ENCODE results near the gene PPARA. TPM values are rescaled to one million over a fixed set of nuclear protein-coding genes. Genes with fewer than 3 reads are reported as not detected.

Gene PPARA
- total and polyA plus RNA-seq, 2 donors = 3.6 to 4.5 TPM

DNA sequence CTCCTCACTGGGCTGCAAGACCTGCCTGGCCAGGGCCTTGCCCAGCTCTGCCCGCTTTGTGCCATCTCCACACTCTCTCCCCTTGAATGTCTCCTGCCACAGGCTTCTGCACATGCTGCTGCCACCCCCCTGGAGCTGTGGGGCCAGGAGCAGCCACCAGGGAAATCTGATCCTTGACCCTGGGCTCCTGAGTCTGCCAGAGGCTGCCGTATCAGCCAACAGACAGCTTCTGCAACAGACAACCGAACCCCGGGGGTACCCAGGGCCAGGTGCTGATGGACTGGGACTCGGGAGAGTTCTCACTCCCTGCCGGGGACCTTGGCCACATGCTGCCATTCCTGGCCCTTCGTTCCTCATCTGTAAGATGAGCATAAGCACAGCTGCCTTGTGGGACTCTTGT is 3.3 kb upstream of the PPARA start:
- 91% methylated on average over 7 of the region's 7 CpGs for WGBS
- Histone ChIP-seq H3K4me3 (ENCODE audit: low read length in 2 of 2) (no peak overlapping the region), H3K4me1 (ENCODE audit: control insufficient read depth in 2 of 2, insufficient read depth in 2 of 2, low read length in 2 of 2) (peaks cover 10 to 20% of the 10 kb centered on the region in 2 donors), H3K27ac (ENCODE audit: low read depth in 1 of 2, low read length in 1 of 2) (no peak overlapping the region), H3K9me3 (ENCODE audit: control insufficient read depth in 2 of 2, insufficient read depth in 1 of 2, low read length in 1 of 2) (no peaks in the 10 kb centered on the region), H3K27me3 (ENCODE audit: control insufficient read depth in 2 of 2, insufficient read depth in 1 of 2, low read length in 1 of 2) (peaks cover 5 to 70% of the 10 kb centered on the region in 2 donors), H3K36me3 (ENCODE audit: control insufficient read depth in 2 of 2, insufficient read depth in 2 of 2, low read length in 1 of 2) (no peaks in the 10 kb centered on the region)
- no peak for DNase-seq (ENCODE audit: low read depth in 6 of 9, low spot score in 9 of 9)

DNA sequence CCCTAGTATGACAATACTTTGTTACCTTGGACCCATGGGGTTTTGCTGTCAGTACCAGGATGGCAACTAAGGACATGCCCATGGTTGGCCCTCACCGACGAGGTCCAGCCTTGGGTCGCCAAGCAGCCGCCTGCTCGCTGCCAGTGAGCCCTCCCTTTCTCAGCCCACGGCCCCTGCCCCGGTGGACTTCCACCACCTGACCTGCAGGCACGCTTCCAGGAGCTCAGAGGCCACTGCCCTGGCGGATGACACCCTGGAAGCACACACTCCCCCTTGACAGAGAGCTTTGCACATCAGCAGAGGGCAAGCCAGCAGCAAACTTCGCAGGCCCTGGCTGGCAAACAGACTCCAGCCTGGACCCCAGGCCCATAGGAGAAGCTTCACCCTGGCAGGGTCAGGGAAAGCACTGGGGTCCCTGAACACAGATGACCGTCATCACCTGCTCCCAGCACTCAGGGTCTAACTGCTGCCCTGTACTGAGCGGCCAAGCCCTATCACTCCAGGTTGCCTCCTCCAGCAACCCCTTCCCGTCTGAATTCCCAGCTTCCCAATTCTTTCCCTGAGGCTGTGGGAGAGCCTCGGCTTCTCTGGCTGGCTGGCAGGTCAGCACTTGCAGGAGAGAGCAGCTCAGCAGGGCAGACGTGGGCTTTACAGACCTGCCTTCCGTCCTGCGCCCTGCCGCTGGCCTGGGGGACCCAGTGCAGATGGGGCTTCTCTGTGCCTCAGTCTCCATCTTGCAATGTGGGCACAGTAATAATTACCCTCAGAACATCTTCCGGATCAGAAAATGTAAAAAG is 2.7 kb upstream of the PPARA start:
- WGBS = 87% methylated on average over 19 of the region's 19 CpGs
- Histone ChIP-seq H3K27me3 (ENCODE audit: control insufficient read depth in 2 of 2, insufficient read depth in 1 of 2, low read length in 1 of 2) (peaks cover 5 to 67% of the 10 kb centered on the region in 2 donors), H3K9me3 (ENCODE audit: control insufficient read depth in 2 of 2, insufficient read depth in 1 of 2, low read length in 1 of 2) (no peaks in the 10 kb centered on the region), H3K27ac (ENCODE audit: low read depth in 1 of 2, low read length in 1 of 2) (no peak overlapping the region), H3K4me1 (ENCODE audit: control insufficient read depth in 2 of 2, insufficient read depth in 2 of 2, low read length in 2 of 2) (peaks cover 14 to 20% of the 10 kb centered on the region in 2 donors), H3K4me3 (ENCODE audit: low read length in 2 of 2) (no peak overlapping the region), H3K36me3 (ENCODE audit: control insufficient read depth in 2 of 2, insufficient read depth in 2 of 2, low read length in 1 of 2) (peaks cover 0 to under 1% of the 10 kb centered on the region in 2 donors)
- no peak for DNase-seq (ENCODE audit: low read depth in 6 of 9, low spot score in 9 of 9)

DNA sequence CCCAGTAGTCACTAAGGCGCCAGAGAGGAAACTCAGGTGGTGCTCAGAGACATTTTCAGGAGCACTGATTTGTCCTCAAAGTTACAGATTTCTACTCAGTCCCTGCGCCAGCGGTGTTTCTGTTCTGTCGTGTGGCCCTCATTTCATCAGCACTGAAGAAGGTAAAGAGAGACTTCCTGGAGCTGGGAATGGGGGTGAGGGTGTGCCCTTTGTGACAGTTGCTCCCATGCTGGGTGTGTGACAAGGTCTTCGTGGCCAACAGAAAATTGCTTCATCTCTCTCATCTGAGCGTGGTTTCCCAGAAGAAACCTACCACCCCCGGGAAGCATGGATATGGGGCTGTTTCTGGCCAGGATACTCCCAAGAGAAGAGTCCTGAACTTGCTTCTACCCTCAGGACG is 2.0 kb upstream of the PPARA start:
- WGBS = 90% methylated on average over 8 of the region's 8 CpGs
- Histone ChIP-seq H3K4me1 (ENCODE audit: control insufficient read depth in 2 of 2, insufficient read depth in 2 of 2, low read length in 2 of 2) (peaks cover 14 to 20% of the 10 kb centered on the region in 2 donors), H3K36me3 (ENCODE audit: control insufficient read depth in 2 of 2, insufficient read depth in 2 of 2, low read length in 1 of 2) (peaks cover 0 to 6% of the 10 kb centered on the region in 2 donors), H3K4me3 (ENCODE audit: low read length in 2 of 2) (no peak overlapping the region), H3K9me3 (ENCODE audit: control insufficient read depth in 2 of 2, insufficient read depth in 1 of 2, low read length in 1 of 2) (no peaks in the 10 kb centered on the region), H3K27ac (ENCODE audit: low read depth in 1 of 2, low read length in 1 of 2) (no peak overlapping the region), H3K27me3 (ENCODE audit: control insufficient read depth in 2 of 2, insufficient read depth in 1 of 2, low read length in 1 of 2) (peaks cover 5 to 60% of the 10 kb centered on the region in 2 donors)
- no peak for DNase-seq (ENCODE audit: low read depth in 6 of 9, low spot score in 9 of 9)

DNA sequence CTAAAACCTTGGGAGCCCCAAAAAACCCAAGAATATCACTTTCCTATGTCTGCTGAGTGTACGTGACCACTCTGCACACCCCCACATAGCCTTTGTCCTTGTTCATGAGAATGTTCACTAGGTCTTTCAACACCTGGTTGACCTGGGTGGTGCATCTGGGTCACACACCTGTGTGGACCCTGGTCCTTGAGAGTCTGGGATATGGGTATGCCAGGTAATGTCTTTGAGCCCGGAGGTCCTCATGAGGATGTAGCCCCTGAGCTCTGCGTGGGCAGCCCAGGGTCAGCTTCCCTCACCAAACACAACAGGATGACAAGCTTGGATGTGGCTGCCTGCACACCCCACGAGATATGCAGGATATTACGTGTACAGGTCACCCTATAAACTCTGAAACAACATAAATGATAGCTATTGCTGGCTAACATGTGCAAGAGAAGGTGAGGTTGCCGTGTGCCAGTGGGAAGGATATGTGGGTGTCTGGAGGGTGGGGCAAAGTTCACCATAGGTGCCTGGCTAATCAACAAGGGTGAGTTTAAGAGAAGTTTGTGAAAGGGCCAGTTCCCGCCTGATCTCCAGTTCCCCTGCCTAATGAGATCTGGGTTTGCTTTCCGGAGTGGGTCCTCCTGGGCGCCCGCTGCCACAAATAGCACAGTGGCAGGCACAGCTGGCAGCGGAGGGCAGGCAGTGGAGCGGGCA is 1.4 kb upstream of the PPARA start:
- 29% methylated on average over 12 of the region's 12 CpGs for WGBS
- peaks cover 0 to 6% of the 10 kb centered on the region in 2 donors for H3K36me3 ChIP-seq (ENCODE audit: control insufficient read depth in 2 of 2, insufficient read depth in 2 of 2, low read length in 1 of 2)
- no peak for DNase-seq (ENCODE audit: low read depth in 6 of 9, low spot score in 9 of 9)
- peaks cover 14 to 20% of the 10 kb centered on the region in 2 donors for H3K4me1 ChIP-seq (ENCODE audit: control insufficient read depth in 2 of 2, insufficient read depth in 2 of 2, low read length in 2 of 2)
- peaks cover 5 to 57% of the 10 kb centered on the region in 2 donors for H3K27me3 ChIP-seq (ENCODE audit: control insufficient read depth in 2 of 2, insufficient read depth in 1 of 2, low read length in 1 of 2)
- H3K4me3 ChIP-seq (ENCODE audit: low read length in 2 of 2) = peak overlapping the region in 1 of 2 donors; percentile 87
- peak overlapping the region in 1 of 2 donors; percentile 68 for H3K27ac ChIP-seq (ENCODE audit: low read depth in 1 of 2, low read length in 1 of 2)
- H3K9me3 ChIP-seq (ENCODE audit: control insufficient read depth in 2 of 2, insufficient read depth in 1 of 2, low read length in 1 of 2) = no peaks in the 10 kb centered on the region

DNA sequence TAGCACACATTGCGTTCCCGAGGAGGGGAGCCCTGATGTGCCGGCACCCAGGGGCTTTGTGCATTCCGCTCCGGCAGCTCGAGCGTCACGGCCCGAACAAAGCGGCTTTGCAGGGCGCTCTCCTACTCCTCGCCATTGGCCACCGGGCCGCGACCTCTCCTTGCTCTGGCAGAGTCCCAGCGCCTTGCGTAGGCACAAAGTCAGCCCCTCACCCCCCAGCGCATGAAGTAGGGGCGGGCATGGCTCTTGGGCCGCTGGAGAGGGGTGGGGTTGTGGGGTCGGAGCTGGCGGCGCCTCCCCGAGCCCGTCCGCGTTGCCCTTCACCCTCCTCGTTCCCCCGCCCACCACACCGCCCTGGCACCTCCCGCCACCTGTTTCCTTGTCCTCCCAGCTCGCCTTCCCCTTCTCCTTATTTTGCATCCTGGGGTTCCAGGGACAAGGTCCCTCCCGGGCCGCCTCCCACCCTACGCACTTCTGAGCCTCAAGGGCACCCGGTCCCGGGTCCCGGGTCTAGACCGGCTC is 753 bp upstream of the PPARA start:
- no peaks in the 10 kb centered on the region for H3K9me3 ChIP-seq (ENCODE audit: control insufficient read depth in 2 of 2, insufficient read depth in 1 of 2, low read length in 1 of 2)

DNA sequence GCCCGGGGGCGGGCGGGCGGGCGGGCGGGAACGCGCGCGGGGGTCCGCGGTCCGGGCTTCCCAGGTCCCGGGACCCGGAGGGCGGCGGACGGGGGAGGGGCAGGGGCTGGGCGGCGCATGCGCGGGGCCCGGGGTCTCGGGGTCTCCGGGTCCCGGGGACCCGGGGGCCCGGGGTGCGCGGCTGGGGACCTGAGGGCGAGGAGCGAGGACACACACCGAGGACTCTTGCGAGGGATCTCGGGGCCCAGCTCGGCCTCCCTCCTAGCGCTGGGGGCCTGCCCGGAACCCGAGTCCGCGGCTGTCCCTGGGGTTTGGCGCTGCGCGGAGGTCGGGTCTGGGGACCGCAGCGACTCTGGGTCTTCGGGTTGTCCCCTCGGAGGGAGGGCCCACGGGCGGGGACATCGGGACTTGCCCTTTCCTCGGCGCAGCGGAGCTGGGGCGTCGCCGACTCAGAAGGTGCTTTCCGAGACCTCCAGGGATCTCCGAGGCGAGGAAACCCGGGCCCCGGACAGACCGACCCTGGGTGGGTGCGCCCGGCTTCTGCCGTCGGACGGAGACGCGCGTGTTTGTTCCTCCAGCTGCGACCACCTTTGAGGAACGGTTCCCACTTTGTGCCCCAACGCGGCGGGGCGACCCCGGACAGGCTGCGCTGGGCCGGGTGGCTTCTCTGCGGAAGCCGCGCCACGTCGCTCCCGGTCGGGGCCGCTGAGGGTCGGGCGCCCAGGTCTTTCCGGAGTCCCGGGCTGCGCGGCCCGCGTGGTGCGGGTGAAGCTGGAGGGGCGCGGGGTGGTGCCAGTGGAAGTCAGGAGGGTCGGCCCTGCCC is 540 bp downstream of the PPARA start:
- H3K4me3 ChIP-seq (ENCODE audit: low read length in 2 of 2) = peak overlapping the region; percentile 78 to 87
- peak overlapping the region in 1 of 2 donors; percentile 74 for H3K27ac ChIP-seq (ENCODE audit: low read depth in 1 of 2, low read length in 1 of 2)
- peaks cover 0 to 6% of the 10 kb centered on the region in 2 donors for H3K36me3 ChIP-seq (ENCODE audit: control insufficient read depth in 2 of 2, insufficient read depth in 2 of 2, low read length in 1 of 2)
- under 1% methylated on average over 100 of the region's 101 CpGs for WGBS
- H3K4me1 ChIP-seq (ENCODE audit: control insufficient read depth in 2 of 2, insufficient read depth in 2 of 2, low read length in 2 of 2) = peaks cover 14 to 20% of the 10 kb centered on the region in 2 donors
- H3K27me3 ChIP-seq (ENCODE audit: control insufficient read depth in 2 of 2, insufficient read depth in 1 of 2, low read length in 1 of 2) = peaks cover 5 to 51% of the 10 kb centered on the region in 2 donors
- peak in 5 of 9 donors; percentile 11 to 52 (median 25) for DNase-seq (ENCODE audit: low read depth in 6 of 9, low spot score in 9 of 9)
- no peaks in the 10 kb centered on the region for H3K9me3 ChIP-seq (ENCODE audit: control insufficient read depth in 2 of 2, insufficient read depth in 1 of 2, low read length in 1 of 2)

More for the DNA sequence above, 753 bp upstream of the PPARA start:
- WGBS = under 1% methylated on average over 39 of the region's 39 CpGs
- Histone ChIP-seq H3K27ac (ENCODE audit: low read depth in 1 of 2, low read length in 1 of 2) (peak overlapping the region in 1 of 2 donors; percentile 72), H3K4me3 (ENCODE audit: low read length in 2 of 2) (peak overlapping the region; percentile 38 to 87), H3K27me3 (ENCODE audit: control insufficient read depth in 2 of 2, insufficient read depth in 1 of 2, low read length in 1 of 2) (peaks cover 5 to 57% of the 10 kb centered on the region in 2 donors), H3K36me3 (ENCODE audit: control insufficient read depth in 2 of 2, insufficient read depth in 2 of 2, low read length in 1 of 2) (peaks cover 0 to 6% of the 10 kb centered on the region in 2 donors), H3K4me1 (ENCODE audit: control insufficient read depth in 2 of 2, insufficient read depth in 2 of 2, low read length in 2 of 2) (peaks cover 14 to 20% of the 10 kb centered on the region in 2 donors)
- DNase-seq (ENCODE audit: low read depth in 6 of 9, low spot score in 9 of 9) = peak in 3 of 9 donors; percentile 24 to 46 (median 29)

DNA sequence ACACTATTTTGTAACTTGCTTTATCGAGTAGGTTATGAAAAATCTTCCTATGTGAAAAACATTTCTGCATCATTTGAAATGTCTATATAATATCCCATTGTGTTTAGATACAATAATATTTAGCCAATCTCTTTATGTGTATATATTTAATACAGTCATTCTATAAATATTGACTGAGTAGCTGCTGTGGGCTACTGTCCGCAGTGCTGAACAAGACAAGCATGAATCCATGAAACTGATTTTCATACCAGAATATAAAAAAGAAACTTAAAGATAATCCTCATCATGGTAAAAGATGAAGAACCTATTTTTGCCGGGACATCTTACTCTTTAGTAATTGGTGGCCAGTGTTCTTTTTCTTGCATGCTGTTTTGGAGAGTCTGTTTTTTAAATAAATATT is 3.6 kb downstream of the PPARA start:
- Histone ChIP-seq H3K27ac (ENCODE audit: low read depth in 1 of 2, low read length in 1 of 2) (no peak overlapping the region), H3K9me3 (ENCODE audit: control insufficient read depth in 2 of 2, insufficient read depth in 1 of 2, low read length in 1 of 2) (no peaks in the 10 kb centered on the region), H3K36me3 (ENCODE audit: control insufficient read depth in 2 of 2, insufficient read depth in 2 of 2, low read length in 1 of 2) (peaks cover 0 to 10% of the 10 kb centered on the region in 2 donors), H3K27me3 (ENCODE audit: control insufficient read depth in 2 of 2, insufficient read depth in 1 of 2, low read length in 1 of 2) (peaks cover 5 to 24% of the 10 kb centered on the region in 2 donors), H3K4me1 (ENCODE audit: control insufficient read depth in 2 of 2, insufficient read depth in 2 of 2, low read length in 2 of 2) (peaks cover 14 to 25% of the 10 kb centered on the region in 2 donors), H3K4me3 (ENCODE audit: low read length in 2 of 2) (no peak overlapping the region)
- DNase-seq (ENCODE audit: low read depth in 6 of 9, low spot score in 9 of 9) = no peak
- WGBS = 97% methylated on average over 3 of the region's 3 CpGs

DNA sequence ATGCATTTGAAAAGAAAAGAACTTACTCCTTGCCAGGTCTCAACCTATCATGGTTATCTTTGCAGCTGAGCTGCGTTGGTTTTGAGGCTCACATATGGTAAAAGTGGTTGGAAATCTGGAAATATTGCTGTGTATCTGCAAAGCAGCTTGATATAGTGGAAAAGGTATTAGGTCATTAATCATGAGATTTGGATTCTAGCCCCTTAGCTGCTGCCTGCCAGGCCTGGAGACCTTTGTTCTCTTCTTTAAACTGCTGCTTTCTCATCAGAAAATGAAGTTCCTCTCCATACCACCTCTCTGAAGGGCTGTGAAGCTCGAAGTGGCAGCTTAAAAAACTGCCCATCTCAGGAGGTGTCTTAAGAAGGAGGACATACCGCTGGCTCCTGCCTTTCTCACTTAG is 5.7 kb downstream of the PPARA start:
- Histone ChIP-seq H3K9me3 (ENCODE audit: control insufficient read depth in 2 of 2, insufficient read depth in 1 of 2, low read length in 1 of 2) (no peaks in the 10 kb centered on the region), H3K4me1 (ENCODE audit: control insufficient read depth in 2 of 2, insufficient read depth in 2 of 2, low read length in 2 of 2) (peaks cover 10 to 14% of the 10 kb centered on the region in 2 donors), H3K27me3 (ENCODE audit: control insufficient read depth in 2 of 2, insufficient read depth in 1 of 2, low read length in 1 of 2) (peaks cover 0 to 8% of the 10 kb centered on the region in 2 donors), H3K4me3 (ENCODE audit: low read length in 2 of 2) (no peak overlapping the region), H3K27ac (ENCODE audit: low read depth in 1 of 2, low read length in 1 of 2) (no peak overlapping the region), H3K36me3 (ENCODE audit: control insufficient read depth in 2 of 2, insufficient read depth in 2 of 2, low read length in 1 of 2) (peaks cover 0 to 16% of the 10 kb centered on the region in 2 donors)
- 98% methylated on average over 3 of the region's 3 CpGs for WGBS
- DNase-seq (ENCODE audit: low read depth in 6 of 9, low spot score in 9 of 9) = no peak

All from thymus (tissue), 11 donors.